GM19452 (cell line): Measurements from ENCODE around the gene COL2A1.
A peak's percentile ranks its signal among the peaks of the same experiment; 100 is the strongest.
"Not testable (repeated sequence)": the region's sequence is repeated elsewhere in the genome, so short reads cannot be mapped to it uniquely, and the experiment has no call there.

Experiments used
- ATAC-seq: cut with Tn5 transposase; IDR thresholded peaks from one replicate; pipeline ENCODE4 v1.9.1; 2021; ENCODE audit not compliant: unreplicated experiment

Gene COL2A1

DNA sequence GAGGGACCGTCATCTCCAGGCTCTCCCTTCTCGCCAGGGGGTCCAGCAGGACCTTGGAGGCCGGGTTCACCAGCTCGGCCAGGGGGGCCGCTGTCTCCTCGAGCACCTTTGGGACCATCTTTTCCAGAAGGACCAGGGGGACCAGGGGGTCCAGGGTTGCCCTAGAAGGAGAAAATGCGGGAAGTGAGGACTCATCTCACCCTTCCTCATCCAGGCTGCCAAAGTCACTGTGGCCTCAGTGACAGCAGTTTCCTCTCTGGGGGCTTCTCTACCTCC lies 25.7 kb downstream of the COL2A1 start:
- ATAC-seq, result no peak

DNA sequence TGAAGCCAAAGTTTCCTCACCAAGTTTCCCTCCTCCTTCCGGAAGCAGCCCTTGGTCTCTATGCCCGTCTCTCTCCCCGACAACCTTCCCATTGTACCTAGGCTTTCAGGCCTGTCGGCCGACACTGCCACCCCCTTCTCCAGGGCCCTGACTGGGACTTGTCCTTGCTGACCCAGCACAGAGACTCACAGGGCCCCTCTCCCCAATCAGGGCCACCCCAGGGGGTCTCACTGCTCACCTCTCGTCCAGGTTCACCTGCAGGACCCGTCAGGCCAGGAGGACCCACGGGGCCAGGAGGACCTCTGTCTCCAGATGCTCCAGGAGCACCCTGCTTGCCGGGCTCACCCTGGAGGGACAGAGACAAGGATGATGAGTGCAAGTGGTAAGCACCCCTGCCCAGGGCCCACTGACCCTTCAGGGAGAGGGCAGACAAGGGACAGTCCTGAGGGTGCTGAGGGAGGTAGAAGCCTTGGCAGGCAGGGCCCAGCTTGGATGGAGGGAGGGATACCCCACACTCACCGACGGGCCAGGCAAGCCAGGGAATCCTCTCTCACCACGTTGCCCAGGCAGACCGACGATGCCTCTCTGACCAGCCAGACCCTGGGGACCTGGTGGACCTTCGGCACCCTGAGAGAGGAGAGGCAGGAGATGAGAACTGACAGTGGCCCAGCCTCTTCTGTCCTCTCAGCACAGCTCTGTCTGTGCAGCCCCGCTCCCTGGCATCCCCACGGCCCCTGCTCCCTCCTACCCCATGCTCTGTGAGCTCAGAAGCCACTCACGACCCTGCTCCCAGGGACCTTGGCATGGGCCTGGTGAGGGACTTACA lies 26.3 kb downstream of the COL2A1 start:
- ATAC-seq, result no peak

DNA sequence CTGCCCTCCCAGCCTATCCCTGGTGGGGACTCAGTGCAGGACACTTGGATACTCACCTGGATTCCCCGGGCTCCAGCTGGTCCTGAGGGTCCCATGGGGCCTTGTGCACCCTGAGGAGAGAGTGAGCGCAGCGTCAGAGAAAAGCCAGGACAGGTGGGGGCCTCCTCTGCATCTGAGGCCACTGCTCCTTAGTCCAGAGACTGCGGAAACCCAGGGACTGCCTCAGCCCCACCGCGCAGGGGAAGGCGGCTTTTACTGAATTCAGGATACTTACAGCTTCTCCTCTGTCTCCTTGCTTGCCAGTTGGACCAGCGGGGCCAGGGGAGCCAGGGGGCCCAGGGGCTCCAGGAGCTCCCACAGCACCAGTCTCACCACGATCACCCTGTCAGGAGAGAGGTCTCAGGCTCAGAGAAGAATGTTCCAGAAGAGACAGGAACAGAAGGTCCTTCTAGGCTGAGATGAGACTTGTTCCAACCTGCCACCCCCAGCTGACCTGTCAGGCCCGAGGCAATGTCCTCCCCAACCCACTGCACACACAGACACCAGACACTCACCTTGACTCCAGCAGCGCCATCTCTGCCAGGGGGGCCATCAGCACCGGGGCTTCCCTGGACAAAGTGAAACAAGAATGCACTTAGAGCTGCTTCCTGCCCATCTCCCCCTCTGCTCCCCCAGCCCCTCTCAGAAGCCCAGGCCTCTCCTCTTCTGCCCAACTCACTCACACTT lies 27.1 kb downstream of the COL2A1 start:
- ATAC-seq, result no peak

DNA sequence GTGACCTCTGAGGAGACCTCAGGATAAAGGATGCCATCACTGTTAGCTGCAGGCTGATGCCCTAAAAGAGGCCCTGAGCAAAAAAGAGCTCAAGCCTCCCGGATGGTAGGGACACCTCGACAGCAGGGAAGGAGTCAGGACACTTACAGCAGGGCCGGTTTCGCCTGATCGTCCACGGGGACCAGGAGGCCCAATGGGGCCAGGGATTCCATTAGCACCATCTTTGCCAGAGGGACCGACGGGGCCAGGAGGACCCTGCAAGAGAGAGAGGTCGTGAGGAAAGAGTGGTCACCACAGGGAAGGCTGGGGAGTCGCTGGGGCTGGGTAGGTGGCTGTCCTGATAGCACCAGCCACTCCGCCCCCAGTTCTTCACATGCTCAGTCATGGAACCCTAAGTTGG lies 28.5 kb downstream of the COL2A1 start:
- no peak for ATAC-seq

DNA sequence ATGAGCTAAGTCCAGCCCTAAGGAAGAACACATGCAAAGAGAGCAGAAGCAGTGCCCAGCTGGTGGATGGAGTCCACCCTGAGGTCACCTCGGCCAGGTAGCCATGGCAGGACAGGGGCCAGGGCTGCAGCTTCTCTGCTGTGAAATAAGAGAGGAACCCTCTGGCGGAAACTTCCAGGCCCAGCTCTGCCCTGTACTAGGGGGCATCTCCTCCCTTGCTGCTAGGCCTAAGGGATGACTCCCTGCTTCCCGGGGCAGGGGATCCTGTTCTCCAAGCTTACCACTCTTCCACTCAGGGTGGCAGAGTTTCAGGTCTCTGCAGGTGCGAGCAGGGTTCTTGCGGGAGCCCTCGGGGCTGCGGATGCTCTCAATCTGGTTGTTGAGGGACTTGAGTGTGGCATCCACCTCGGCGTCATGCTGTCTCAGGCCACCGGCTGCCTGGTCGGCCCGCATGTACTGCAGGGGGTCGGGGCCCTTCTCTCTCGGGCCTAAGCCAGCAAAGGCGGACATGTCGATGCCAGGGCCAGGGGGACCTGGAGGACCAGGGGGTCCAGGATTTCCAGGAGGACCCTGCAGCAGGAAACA lies 29.1 kb downstream of the COL2A1 start:
- no peak for ATAC-seq

DNA sequence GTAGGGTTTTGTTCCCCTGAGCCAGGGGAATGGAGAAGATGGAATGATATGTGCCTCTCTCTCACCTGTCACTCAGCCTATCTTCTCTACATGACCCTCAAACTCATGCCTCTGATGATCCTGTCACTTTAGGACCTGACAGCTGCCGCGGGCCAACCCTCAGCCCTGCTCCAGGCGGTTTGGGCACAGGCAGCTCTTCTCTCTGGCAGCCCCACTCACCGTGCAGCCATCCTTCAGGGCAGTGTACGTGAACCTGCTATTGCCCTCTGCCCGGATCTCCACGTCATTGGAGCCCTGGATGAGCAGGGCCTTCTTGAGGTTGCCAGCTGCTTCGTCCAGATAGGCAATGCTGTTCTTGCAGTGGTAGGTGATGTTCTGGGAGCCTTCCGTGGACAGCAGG lies 30.4 kb downstream of the COL2A1 start:
- ATAC-seq, result no peak

DNA sequence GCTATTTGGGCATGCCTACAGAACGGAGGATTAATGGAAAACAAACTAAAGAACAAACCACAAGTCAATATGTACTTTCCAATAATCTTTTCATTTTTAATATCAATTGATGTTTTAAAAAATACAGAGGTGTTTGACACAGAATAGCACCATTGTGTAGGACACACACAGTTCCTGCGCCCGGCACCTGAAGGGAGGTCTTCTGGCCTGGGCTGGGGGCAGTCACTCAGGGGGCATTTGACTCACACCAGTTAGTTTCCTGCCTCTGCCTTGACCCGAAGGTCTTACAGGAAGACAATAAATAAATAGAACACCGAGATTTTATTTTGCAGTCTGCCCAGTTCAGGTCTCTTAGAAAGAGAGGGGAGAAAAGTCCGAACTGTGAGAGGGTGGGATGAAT lies 31.4 kb downstream of the COL2A1 start:
- ATAC-seq, result no peak

DNA sequence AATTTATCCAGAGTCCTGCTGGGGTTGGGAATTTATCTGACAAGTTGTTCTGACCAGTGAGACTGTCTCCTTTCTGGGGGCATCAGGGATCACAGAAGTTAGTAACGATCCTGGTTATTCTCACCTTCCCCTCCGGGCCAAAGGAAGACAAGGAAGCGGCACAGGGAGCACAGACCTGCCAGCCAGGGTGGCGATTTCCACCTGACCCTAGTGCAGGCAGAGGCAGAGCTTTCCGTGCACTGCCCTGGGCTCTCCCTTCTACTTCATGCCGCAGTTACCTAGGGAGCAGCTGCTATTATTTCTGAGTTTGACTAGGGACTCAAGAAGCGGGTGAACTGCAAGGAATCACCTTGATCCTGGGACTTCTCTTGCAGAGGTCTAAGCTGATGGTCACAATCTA lies 33.4 kb downstream of the COL2A1 start:
- ATAC-seq, result no peak

DNA sequence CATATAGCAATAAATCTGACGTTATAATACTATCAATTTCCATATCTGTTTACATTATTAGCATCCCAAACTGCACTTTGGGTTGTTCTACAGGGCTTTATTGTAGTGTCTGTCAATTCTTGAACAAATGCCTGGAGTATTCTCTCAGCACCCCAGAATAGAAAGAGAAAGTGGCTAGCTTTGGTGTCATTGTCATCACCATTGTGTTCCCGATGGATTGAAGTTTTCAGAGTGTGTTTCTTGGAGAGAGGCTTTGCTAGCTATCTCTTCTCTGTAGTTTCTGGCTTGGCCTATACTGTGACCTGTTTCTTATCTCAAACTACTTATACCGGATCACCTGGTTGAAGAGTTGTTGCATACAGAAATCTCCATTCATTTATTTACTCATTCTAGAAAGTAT lies 34.4 kb downstream of the COL2A1 start:
- ATAC-seq, result no peak

DNA sequence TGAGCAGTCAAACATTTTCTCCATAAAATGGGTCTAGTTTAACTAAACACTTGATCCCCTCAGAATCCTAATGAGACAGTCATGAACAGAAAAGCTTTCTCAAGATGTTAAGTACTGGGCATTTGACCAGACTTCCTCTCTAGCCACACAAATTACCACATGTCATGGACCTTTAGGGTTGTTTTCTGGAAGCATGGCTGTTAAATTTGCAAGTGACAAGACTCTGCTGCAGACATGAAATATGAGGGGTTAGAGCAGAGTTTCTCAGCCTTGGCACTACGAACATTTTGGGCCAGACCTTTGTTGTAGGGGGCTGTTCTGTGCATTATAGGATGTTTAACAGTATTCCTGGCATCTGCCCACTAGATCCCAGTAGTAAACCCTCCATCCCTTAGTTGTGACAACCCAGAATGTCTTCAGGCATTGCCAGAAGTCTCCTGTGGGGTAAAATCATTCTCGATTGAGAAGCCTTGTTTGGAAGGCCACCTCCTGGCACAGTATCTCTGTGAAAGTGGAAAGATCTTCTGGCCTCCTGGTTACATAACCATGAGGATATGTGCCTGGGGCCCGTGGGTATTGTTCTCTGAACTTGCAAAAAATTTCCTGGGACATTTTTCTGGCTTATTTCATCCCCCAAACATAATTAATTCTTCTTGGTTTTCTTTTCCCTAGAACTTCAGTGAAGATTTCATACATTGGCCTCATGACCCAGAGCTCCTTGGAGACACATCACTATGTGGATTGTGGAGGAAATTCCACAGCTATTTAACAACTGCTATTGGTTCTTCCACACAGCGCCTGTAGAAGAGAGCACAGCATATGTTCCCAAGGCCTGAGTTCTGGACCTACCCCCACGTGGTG lies 36.6 kb downstream of the COL2A1 start:
- ATAC-seq, result no peak

DNA sequence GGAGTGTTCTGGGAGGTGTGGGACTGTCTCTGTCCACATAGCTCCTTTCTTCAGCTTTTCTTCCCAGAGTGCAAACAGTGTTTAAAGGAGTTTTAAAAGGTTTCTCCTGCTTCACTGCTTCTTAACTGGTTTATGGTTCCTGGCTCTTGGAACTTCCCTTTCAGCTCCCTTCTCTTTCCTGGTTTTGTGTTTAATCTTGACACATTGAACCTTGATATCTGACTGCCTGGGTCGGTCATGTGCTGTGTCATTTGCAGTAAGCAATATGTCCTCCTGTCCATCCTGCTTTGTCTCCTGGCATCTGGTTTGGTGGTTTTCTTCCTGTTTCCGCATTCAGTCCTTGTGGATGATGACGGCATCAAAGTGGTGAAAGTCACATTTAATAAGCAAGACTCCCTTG lies 38.7 kb downstream of the COL2A1 start:
- no peak for ATAC-seq

DNA sequence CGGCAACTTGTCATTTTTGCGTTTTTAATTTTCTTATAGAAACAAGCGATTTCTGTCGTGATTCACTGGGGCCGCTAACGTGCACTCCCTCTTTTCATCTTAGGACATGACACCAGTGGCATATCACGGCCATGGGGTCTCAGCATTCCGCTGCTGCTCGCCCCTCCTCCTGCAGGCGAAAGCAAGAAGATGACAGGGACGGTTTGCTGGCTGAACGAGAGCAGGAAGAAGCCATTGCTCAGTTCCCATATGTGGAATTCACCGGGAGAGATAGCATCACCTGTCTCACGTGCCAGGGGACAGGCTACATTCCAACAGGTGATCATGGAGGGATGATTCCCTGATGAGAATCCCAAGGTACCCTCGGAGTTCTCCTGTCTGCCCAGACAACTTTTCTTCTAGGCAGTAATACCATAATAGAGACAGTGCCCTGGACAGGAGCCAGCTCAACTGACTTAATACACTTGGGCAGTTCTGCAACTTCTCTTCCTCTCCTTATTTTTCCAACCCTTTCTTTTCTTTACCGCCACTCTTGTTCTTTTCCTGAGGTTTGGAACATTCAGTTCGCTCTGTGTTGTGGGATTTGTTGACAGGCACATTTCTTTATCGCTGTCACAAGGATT lies 40.1 kb downstream of the COL2A1 start:
- no peak for ATAC-seq

DNA sequence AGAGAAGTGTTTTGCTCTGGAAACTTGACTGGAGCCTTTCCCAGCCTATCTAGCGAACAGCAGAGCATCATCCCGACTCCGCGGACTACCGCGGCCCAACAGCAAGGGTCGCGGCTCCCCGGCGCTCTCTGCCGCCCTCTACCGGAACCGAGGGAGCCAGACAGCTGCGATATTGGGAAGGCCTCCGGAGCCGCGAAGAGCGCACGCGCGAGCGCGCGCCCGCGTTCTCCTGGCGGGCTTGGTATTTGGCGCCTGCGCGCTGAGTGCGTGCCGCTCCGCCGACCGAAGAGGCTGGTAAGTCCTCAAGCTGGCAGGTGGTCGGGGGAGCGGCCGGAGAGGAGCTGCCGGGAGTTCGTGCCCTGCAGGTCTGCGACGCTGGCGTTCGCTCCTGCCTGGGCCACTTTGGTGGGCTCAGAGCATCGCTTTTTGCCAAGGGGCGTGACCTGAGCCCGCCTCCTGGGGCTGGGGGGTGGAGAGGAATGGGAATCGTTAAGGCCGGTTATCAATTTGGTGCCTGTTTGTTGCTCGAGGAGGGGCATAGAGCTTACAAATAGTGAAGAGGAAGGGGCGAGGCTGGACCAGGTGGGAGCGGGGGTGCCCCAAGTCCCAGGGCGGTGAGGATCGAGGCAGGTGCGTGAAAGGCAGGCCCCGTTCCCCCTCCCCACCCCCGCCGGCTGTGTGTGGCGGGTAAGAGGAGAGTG lies 40.8 kb downstream of the COL2A1 start, which contains the start of gene TMEM106C:
TSS of gene TMEM106C (plus strand) at position 257 of the 701 bp plus-strand sequence. CDS start 641 bp downstream, outside the sequence.
- ATAC-seq, result peak; percentile 94

DNA sequence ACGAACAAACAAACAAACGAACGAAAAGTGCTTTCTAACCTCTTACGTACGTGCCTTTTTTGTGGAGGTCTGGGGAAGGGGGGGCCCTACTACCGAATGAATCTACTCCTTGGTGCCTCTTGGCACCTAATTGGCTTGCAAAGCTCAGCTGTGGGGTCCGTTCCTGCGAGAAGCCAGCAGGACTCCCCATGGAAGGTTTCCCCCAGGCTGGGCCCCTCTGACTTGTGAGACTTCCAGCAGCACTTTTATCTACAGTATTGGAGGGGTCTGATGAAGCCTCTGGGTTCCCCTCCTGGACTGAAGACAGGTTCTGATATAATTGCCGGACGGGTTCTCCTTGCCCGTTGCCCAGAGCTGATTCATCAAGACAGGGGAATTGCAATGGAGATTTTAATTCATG lies 42.1 kb downstream of the COL2A1 start:
- ATAC-seq, result no peak

DNA sequence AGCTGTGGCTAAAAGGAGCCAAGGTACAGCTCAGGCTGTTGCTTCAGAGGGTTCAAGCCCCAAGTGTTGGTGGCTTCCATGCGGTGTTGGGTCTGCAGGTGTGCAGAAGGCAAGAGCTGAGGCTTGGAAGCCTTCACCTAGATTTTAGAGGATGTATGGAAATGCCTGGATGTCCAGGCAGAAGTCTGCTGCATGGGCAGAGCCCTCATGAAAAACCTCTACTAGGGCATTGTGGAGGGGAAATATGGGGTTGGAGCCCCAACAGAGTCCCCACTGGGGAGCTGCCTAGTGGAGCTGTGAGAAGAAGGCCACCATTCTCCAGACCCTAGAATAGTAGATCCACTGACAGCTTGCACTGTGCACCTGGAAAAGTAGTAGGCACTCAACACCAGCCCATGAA lies 46.6 kb downstream of the COL2A1 start:
- not testable (repeated sequence) for ATAC-seq

DNA sequence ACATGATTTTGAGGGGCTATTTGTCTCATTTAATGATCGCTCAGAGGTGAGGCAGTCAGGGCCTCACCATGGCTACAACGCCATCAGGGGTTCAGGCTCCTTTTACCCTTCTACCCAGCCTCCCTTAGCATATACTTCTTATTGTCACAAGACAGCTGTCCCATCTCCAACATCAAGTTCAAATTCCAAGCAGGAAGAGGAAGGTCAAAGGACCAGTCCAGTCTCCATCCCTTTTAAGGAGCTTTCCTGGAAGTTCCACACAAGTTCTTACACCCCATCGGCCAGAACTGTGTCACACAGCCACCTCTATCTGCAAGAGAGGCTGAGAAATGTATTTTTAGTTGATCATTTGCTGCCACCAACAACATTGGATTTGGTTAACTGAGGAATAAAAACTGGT lies 49.2 kb downstream of the COL2A1 start:
- no peak for ATAC-seq

DNA sequence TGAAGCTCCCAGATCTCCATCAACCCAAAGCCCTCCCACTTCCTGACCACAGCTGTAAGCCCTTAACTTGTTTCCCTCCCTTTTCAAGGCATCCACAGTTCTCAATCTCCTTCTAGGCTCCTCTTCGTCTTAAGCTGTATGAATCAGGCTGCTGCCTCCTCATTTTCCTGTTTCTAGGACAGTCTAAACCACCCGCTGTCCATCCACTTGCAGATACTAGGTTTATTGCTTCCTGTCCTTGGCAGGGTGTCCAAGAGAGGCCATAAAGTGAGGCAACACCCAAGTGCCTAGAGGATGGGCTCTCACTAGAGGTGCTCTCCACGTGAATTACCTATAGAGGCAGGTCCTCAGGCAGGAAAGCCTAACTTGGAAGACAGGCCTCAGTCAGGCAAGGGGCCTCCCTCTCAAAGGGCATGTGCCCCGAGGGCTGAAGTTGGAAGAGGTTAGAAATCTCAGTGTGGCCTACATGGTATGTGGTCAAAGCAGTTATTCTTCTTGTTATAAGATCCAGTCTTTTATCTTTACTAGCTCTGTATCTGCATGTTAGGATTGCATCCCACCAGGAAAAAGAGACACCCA lies 49.7 kb downstream of the COL2A1 start:
- ATAC-seq, result no peak

DNA sequence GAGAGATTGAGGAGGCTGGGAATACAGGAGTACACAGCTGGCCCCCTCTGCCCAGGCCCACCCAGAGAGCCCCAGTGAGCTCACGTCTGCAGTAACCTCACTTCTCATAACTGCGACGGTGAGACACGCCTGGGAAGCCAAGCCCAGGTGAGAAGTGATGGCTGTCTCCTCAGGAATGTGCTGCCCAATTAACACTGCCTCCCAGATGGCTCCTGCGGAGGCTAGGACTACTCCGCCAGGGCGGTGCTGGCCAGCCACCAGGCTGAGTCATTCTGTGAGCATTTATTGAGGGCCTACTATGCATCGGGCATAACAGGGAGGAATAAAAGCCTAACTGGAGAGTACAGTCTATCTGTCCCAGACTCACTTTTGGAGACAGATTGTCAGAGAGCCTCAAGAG lies 50.2 kb downstream of the COL2A1 start:
- no peak for ATAC-seq

DNA sequence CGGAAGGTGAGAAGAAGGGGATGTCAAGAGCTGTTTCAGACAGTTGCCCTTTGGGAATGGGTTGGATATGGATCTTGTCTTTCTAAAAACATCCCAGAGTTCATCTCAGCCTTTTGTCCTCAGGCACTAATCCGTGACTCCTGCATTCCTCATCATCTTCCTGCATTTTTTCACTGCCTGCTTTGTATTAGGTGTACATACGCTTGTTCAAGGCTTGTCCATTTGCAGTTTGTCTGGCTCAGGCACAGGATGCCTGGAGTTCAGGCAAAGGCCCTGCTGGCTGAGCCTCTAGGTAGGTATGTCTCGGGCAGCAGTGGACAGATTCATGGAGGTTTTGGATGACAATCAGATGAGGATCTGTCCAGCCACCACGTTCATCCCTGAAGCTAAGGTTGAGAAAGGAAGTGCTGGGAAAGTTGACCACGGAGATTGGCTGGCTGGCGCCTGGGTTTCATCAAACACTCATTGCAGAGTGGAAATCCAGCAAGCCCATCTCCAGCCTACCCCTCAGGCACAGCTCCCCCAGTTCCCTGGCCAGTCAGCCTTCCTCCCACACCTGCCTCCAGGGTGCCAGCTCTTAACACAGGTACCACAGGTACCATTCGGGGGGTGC lies 53.3 kb downstream of the COL2A1 start:
- no peak for ATAC-seq
